Measurements from ENCODE around the gene AP1B1.

The AP1B1 gene

DNA sequence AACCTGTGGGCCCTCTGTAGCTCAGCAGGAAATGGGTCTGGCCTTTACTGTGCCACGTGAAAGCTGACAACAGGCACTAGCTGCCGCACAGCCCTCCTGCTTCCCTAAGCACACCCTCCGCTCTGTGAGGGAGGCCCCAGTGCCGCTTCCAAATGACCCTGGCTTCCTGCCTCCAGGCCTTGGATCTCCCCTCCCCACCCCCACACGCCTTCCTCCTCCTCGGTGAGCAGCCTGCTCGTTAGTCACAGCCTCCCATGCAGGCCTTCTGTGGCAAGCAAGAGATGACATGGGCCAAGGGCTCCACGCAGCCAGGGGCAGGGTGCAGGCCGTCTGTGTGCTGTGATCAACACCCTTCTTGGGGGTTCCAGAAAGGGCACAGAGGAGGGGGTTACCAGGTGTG lies 57.6 kb downstream of the AP1B1 start:
- no peak for DNase-seq

DNA sequence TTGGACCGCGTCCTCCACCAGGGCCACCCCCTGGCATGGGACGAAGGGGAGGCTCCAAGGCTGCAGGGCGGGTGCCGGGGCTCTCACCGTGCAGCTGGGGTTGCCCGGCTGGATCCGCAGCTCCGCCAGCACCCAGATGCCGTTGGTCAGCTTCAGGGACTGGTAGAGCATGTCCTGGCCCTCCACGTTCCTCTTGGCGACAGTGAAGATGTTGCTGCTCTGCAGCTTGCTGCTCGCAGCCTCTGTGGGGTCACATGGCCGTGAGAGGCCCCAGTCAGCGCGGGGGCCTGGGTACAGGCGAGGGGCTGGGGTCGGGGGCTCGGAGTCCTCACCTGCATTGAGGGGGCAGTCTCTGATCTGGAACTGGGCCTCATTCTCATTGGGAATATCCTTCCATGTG lies 58.1 kb downstream of the AP1B1 start:
- no peak for DNase-seq

- DNase-seq: no peak
These were observed 58.8 kb downstream of the AP1B1 start for GRCh38 chr22:29329581-29329980.

DNA sequence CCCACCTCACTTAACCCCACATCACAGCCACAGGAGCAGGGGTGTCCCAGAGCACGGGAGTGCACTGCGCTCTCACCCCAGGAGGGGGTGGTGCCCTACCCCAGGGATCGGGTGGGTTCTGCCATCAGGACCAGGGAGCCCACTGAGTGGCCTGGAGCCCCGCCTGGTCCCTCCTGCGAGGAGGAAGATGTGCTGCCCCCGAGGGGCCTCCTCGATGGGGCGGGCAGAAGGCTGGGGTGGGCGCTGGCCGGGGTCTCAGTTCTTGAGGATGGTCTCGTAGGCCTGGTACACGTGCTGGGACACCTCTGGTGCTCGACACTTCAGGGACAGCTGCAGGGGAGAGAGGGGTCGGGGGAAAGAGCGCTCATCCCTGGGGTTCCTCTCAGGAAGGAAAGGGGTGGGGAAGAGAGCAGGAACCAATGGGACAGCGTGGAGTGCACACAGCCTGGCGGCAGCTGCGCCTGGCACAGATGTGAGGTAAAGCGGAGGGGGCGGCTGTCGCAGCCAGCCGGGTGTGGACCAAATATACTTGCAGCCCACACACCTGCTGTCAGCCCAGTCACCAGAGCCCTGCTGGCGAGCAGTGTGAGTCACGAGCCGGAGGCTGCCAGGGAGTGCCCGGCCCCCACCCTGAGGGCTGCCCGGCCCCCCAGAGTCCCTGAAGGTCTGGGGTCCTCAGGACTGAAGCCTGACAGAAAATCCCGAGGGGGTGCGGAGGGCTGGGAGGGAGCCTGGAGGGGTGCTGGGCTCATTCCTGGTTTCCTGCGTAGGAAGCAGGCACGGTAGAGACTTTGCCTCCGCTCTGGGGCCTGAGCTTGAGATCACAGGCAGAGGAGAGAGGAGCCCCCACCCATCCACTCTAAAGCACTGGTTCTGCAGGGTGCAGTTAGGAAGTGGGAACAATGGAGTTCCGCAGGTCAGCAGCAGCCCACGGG lies 59.5 kb downstream of the AP1B1 start:
- DNase-seq: peak; percentile 65

- DNase-seq: no peak
These were observed 60.3 kb downstream of the AP1B1 start for GRCh38 chr22:29328055-29328454.

- no peak for DNase-seq
These were observed 61.1 kb downstream of the AP1B1 start for GRCh38 chr22:29327089-29327764.

DNA sequence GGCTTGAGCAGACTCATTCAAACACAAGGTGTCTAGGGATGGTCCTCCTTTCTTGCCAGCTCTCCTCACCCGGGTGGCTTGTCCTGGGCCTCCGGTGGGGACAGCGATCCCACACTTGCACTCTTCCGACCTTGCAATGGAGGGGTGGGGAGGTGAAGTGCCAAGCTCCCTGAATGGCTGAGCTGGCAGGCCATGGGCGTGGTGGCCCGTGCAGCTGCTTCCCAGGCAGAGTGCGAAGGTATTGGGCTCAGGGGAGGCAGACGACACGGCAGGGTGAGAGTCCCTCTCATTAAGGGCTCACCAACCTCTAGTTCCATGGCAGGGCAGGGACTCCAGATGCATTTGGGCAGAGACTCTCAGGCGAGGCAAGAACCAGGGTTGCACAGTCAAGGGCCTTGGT lies 61.9 kb downstream of the AP1B1 start:
- DNase-seq: no peak

GRCh38 chr22:29325785-29326315 lies 62.5 kb downstream of the AP1B1 start:
- DNase-seq: no peak

DNA sequence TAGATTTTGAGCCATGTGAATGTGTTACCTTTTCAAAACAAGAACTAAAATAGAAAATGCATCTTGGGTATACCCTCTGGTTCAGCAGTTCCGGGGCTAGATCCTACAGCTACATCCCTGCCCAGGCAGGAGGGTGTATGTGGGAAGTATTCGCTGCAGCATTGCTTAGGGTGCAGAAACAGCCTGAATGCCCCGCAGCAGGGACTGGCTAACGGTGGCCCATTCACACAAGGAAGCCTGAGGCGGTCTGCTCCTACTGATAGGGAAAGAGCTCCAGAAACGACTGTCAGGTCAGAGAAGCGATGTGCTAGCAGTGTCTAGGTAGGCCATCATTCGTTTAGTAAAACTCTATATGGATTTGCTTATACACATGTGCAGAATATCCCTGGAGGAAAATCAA lies 63.0 kb downstream of the AP1B1 start:
- no peak for DNase-seq

GRCh38 chr22:29323641-29324040 lies 64.7 kb downstream of the AP1B1 start:
- no peak for DNase-seq

DNA sequence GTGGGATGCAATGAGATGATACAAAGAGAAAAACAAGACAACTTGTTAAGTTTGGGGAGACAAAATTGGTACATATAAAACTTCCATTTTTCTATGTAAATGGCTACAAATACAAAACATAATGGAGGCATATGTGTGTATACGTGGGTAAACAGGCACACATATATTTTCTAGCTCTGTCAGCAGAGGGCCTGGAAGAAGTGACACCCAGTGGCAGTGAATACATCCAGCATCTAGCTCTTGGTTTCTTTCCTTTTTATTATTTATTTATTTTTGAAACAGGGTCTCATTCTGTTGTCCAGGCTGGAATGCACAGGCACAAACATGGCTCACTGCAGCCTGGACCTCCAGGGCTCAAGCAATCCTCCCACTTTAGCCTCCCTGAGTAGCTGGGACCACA lies 67.8 kb downstream of the AP1B1 start:
- DNase-seq: no peak

DNA sequence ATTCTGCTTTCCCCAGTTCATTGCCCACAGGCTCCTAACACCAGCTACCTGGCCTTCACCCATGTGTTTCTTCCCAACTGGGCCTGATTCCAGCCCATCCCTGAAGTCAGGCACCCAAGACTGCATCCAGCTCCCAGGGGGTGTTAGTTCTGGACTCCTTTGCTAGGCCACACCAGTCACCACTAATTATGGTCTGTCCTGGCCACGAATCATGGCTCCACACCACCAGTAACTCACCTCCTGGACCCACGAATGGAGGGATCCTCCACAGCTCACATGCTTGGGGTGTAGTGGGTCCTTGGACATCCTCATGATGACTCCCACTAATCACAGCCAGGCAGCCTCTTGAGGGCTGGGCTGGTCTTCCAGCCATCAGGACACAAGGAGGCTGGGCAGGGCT lies 69.3 kb downstream of the AP1B1 start:
- no peak for DNase-seq

DNA sequence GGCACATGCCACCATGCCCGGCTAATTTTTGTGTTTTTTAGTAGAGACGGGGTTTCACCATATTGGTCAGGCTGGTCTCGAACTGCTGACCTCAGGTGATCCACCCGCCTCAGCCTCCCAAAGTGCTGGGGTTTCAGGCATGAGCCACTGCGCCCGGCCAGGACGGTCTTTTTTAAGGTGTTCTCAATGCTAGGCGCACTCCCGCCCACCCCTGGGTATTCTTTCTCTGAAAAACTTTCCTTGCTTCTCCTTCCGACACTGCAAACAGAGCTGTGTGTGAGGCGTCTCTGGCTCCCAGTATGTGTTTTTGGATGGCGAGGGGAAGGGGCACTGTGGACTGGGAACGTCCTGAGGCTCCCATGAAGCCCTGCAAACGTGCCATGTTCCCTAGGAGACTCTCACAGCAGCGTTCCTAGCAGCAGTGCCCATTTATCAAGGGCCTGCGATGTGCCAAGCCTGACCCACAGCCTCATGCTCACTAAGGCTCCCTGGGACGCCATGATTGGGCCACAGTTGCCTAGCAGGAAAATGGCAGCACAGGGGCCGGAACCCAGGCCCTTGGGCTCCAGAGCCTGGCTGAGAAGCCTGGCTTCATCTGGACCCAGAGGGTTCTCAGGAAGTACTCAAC lies 70.4 kb downstream of the AP1B1 start:
- no peak for DNase-seq

DNA sequence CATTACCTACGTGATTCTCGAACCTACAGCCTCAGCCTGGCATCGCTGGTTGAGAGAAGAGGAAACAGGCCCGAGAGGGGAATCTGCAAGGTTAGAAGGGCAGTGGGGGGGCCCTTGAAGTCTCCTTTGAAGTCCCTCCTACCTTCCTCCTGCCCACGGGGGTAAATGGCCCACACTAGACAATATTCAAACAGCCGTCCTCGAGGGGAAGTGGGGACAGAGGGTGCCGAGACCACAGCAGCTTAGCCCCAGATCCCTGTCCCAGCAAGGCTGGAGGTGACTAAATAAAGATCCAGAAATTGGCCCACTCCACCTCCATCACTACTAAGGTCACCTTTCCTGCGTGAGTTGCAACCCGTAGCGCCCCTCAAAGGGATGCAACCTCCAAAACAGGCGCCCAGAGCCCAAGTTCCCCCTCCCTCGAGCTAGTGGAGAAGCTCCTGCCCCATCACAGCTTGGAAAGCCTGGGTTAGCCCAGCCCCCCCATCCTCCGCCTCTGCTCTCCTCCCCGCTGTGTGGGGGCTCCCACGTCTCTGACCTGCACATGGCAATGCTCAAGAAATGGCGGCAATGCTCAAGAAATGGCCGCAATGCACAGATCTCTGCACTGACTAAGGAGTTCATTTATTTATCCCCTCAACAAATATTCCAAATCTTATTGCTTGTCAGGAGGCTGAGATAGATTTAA lies 72.1 kb downstream of the AP1B1 start:
- no peak for DNase-seq

GRCh38 chr22:29315286-29316140 lies 72.9 kb downstream of the AP1B1 start, which contains the start of gene RASL10A:
TSS of gene RASL10A (minus strand) at chr22:29315697. CDS start at chr22:29315246, 451 bp downstream.
- DNase-seq: peak; percentile 66

GRCh38 chr22:29314537-29315285 lies 73.7 kb downstream of the AP1B1 start:
- DNase-seq: peak; percentile 43

DNA sequence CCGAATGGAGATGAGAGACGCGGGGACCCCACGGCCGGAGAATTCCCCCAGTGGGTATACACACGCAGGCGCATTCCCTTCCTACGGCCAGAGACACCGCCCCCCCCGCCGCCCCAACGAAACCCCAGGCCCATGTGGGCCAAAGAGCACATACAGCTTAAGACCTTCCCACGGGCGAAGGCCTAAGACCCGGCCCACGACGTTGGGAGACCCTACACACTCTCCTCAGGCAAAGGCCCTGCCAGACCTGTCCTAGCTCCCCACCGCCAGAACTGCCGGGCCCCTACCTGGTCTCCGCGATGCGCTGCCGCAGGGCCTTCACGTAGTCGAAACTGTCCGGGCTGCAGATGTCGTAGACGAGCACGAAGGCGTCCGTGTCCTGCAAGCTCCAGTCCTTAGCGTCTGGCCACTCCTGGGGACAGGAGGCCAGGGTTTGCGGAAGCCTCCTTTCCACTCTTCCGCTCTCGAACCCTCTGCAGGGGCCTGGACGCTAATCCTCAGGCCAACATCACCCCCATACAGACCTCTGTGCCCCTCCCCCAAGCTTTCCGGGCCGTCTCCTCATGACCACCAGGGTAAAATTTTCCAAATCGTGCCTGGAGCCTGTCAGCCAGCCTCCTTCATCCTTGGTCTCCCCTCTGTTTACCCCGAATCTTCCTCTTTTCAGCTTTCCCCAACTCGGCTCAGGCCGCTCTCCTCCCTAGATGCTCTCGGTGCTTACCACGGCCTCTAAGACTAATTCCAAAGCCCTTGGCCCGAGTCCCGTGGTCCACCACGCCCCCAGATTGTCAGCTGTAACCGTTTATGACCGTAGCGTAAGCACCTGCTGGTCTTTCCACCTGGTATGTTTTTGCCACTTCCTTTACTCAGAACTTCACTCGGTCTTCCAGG lies 74.5 kb downstream of the AP1B1 start:
- peak; percentile 50 for DNase-seq

- peak; percentile 78 for DNase-seq
These were observed 75.2 kb downstream of the AP1B1 start for GRCh38 chr22:29313126-29313575.

GRCh38 chr22:29312218-29313125 lies 75.9 kb downstream of the AP1B1 start:
- DNase-seq: no peak

Data from right forelimb (tissue), 1 donor.